Measurements from ENCODE around the gene IGF2.

GRCh38 chr11:2139621-2140337 is 590 bp upstream of the IGF2 start:
- no peak for TF ChIP-seq CTCF (IDR thresholded peaks at IDR 0.05)
- no peak for TF ChIP-seq POLR2A (IDR thresholded peaks at IDR 0.05)
